Heart left ventricle (tissue), 16 donors: ENCODE measurements around the gene UCHL5. TPM values are rescaled to one million over a fixed set of nuclear protein-coding genes. Genes with fewer than 3 reads are reported as not detected.
"Not testable (repeated sequence)": the region's sequence is repeated elsewhere in the genome, so short reads cannot be mapped to it uniquely, and the experiment has no call there.

ENCODE experiments used
- ATAC-seq, 4 donors: fragments of 200-7000 bp; cut with Tn5 transposase; one replicate each; pipeline ENCODE4 v1.9.1; 2020 to 2022; ENCODE audit warnings: moderate library complexity in 4 of 4, mild to moderate bottlenecking in 3 of 4, moderate number of reproducible peaks in 1 of 4
- DNase-seq, 5 donors: peaks; one replicate each; pipeline ENCODE4 v3.0.0-alpha.2; 2020
- H3K27ac ChIP-seq, 12 donors: fragments of 200-600 bp; sonication (generic) in 4 of 12; one replicate each; pipeline versions ENCODE4 v1.5.0 to v1.8.0; 2016 to 2022; ENCODE audit warnings: mild to moderate bottlenecking in 2 of 12
- H3K27me3 ChIP-seq, 9 donors: fragments of 200-600 bp; sonication (generic) in 2 of 9; one replicate each; pipeline versions ENCODE4 v1.5.1 to v1.8.0; 2016 to 2022; ENCODE audit warnings: mild to moderate bottlenecking in 3 of 9
- H3K36me3 ChIP-seq, 9 donors: fragments of 200-600 bp; sonication (generic) in 2 of 9; one replicate each; pipeline versions ENCODE4 v1.5.0 to v1.8.0; 2018 to 2022; ENCODE audit warnings: mild to moderate bottlenecking in 2 of 9
- H3K4me1 ChIP-seq, 12 donors: fragments of 200-600 bp; sonication (generic) in 4 of 12; one replicate each; pipeline versions ENCODE4 v1.5.0 to v1.8.0; 2016 to 2022; ENCODE audit warnings: mild to moderate bottlenecking in 3 of 12
- H3K4me3 ChIP-seq, 12 donors: fragments of 200-600 bp; sonication (generic) in 4 of 12; one replicate each; pipeline versions ENCODE4 v1.5.0 to v1.8.0; 2017 to 2022; ENCODE audit warnings: mild to moderate bottlenecking in 9 of 12, moderate library complexity in 4 of 12
- H3K9me3 ChIP-seq, 12 donors: fragments of 200-600 bp; sonication (generic) in 4 of 12; one replicate each; pipeline versions ENCODE4 v1.5.0 to v1.8.0; 2016 to 2022; ENCODE audit warnings: mild to moderate bottlenecking in 1 of 12
- POLR2A ChIP-seq, 2 donors: fragments of 450-650 bp; IDR thresholded peaks; one replicate each; pipeline ENCODE4 v1.6.1; 2017; ENCODE audit warnings: antibody characterized with exemption in 2 of 2, mild to moderate bottlenecking in 2 of 2, moderate library complexity in 2 of 2
- WGBS, 4 donors: extraction: QIAGEN DNeasy Blood & Tissue Kit in 2 of 4; methylation state at CpG; one replicate each; pipeline versions ENCODE4 v1.1.5 to v1.1.7; 2013 to 2018; 5-methylcytosine and 5-hydroxymethylcytosine counted together
- intact Hi-C, 10 donors: fragments of 100-400 bp; cut with DNase I; formaldehyde crosslinking; loops; one replicate each; pipeline versions ENCODE4 v1.11.1 to v1.14.2; 2022
- polyA plus RNA-seq, 2 donors: library from polyadenylated mRNA; stranded (reverse); fragments of 200-250 nt; gene quantifications; one replicate each; pipeline ENCODE4 v1.2.3, GENCODE V29; 2013
- total RNA-seq, 9 donors: library from RNA; depleted of rRNA in 2 of 9; stranded (reverse); fragments of >200 nt in 2 of 9; fragmentation: NEBNext Ultra II Directional in 3 of 9; extraction: Animal tissue kit (Norgen Biotek cat#: 25700) in 3 of 9; gene quantifications; one replicate each; pipeline versions ENCODE4 v1.1.0 to v1.2.4, GENCODE V29; 2016 to 2023
- TF ChIP-seq, protein P1 (sequence below), 12 donors: fragments of 200-600 bp; sonication (generic) in 4 of 12; IDR thresholded peaks; one replicate each; pipeline versions ENCODE4 v1.5.0 to v1.8.0; 2018 to 2022; ENCODE audit warnings: antibody characterized with exemption in 12 of 12, mild to moderate bottlenecking in 5 of 12
- donor health status: ischemic (EF 13 %, LVEDD 7.1; RV severe dilation, severe dysfunction).
- donor health status: healthy with polysubstance abuse.
- donor health status: DM: no; HTN: yes; CAD: no.
- donor health status: DM: no; HTN: no; CAD: no.
- donor health status: ischemic (EF 25% LVEDD 6.9; RV normal size, moderate dysfunction).
- donor health status: ischemic (EF 25% LVEDD 5.7; RV mildly dilated, moderate dysfunction).
- donor health status: healthy.
- donor health status: DM: yes; HTN: yes; CAD: no.
- donor health status: ischemic (EF 35%, LVEDD 5.7; RV mildly dilated, moderate dysfunction).
- donor health status: nonischemic (EF 11% LVEDD 7.7; RV severe dilation, severe dysfunction).
- donor health status: DM: yes; HTN: yes; CAD: no.
- donor health status: PGD.
- donor health status: ischemic (EF 29% LVEDD 5.4; RV normal size, mild dysfunction).
- donor health status: nonischemic (EF 23%, LVEDD 6.1; RV moderate dilation, normal function).

The UCHL5 gene
- total and polyA plus RNA-seq, 11 donors: 21.4 to 45.3 (median 36.0) TPM

DNA sequence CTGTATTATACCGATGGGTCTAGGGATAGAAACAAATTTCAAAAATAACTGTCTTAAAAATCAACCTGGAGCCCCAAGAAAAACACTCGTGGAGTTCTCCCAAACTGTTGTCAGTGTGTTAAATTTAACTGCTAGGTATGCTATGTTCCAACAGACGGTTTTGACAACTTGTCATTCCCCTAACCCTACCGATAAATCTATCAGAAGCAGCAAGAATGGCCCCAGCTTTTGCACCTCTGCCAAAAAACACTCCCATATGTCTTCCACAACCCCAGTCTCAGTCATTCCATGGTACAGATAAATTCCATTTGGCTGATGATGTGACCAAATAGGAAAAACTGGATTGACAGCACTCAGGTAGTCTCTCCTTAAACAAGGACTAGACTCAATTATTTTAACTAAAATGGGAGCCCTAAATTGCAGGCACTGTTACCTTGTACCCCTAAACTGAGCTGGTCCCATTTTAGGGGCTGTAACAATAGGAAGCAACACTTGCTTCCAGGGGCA lies 4.9 kb downstream of the UCHL5 start:
- TF ChIP-seq, protein P1, sequence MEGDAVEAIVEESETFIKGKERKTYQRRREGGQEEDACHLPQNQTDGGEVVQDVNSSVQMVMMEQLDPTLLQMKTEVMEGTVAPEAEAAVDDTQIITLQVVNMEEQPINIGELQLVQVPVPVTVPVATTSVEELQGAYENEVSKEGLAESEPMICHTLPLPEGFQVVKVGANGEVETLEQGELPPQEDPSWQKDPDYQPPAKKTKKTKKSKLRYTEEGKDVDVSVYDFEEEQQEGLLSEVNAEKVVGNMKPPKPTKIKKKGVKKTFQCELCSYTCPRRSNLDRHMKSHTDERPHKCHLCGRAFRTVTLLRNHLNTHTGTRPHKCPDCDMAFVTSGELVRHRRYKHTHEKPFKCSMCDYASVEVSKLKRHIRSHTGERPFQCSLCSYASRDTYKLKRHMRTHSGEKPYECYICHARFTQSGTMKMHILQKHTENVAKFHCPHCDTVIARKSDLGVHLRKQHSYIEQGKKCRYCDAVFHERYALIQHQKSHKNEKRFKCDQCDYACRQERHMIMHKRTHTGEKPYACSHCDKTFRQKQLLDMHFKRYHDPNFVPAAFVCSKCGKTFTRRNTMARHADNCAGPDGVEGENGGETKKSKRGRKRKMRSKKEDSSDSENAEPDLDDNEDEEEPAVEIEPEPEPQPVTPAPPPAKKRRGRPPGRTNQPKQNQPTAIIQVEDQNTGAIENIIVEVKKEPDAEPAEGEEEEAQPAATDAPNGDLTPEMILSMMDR (IDR thresholded peaks at IDR 0.05): no peak
- TF ChIP-seq POLR2A (IDR thresholded peaks at IDR 0.05): no peak
- no peak overlapping the region for H3K27ac ChIP-seq
- no peak for DNase-seq
- intact Hi-C loops: loop anchor here in 1 of 10 donors (10.0 kb wide), 1 partner anchor 51 kb away; the partner anchor contains the start of gene GLRX2
- peaks cover 0 to 34% (median 18%) of the 10 kb centered on the region in 12 donors for H3K4me1 ChIP-seq
- H3K36me3 ChIP-seq: peaks cover 0 to 24% (median 21%) of the 10 kb centered on the region in 9 donors
- WGBS, 4 donors: 61 to 65% (median 62%) methylated on average over 4 of the region's 4 CpGs
- no peaks in the 10 kb centered on the region for H3K27me3 ChIP-seq
- no peak for ATAC-seq
- H3K9me3 ChIP-seq: no peaks in the 10 kb centered on the region
- no peak overlapping the region for H3K4me3 ChIP-seq

DNA sequence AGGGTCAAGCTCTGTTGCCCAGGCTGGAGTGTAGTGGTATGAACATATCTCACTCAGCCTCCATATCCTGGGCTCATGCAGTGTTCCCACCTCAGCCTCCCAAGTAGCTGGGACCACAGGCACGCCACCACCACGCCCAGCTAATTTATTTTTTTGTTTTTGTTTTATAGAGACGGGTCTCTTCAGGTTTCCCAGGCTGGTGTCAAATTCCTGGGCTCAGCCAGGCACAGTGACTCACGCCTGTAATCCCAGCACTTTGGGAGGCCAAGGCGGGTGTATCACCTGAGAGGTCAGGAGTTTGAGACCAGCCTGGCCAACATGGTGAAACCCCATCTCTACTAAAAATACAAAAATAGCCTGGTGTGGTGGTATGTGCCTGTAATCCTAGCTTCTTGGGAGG lies 10.2 kb downstream of the UCHL5 start:
- ATAC-seq, H3K27me3 ChIP-seq, H3K27ac ChIP-seq, H3K4me1 ChIP-seq, H3K9me3 ChIP-seq, intact Hi-C loops, H3K4me3 ChIP-seq, DNase-seq: not testable (repeated sequence)
- H3K36me3 ChIP-seq: peaks cover 0 to 73% (median 50%) of the 10 kb centered on the region in 9 donors
- WGBS, 4 donors: 95 to 99% (median 96%) methylated on average over 5 of the region's 5 CpGs

DNA sequence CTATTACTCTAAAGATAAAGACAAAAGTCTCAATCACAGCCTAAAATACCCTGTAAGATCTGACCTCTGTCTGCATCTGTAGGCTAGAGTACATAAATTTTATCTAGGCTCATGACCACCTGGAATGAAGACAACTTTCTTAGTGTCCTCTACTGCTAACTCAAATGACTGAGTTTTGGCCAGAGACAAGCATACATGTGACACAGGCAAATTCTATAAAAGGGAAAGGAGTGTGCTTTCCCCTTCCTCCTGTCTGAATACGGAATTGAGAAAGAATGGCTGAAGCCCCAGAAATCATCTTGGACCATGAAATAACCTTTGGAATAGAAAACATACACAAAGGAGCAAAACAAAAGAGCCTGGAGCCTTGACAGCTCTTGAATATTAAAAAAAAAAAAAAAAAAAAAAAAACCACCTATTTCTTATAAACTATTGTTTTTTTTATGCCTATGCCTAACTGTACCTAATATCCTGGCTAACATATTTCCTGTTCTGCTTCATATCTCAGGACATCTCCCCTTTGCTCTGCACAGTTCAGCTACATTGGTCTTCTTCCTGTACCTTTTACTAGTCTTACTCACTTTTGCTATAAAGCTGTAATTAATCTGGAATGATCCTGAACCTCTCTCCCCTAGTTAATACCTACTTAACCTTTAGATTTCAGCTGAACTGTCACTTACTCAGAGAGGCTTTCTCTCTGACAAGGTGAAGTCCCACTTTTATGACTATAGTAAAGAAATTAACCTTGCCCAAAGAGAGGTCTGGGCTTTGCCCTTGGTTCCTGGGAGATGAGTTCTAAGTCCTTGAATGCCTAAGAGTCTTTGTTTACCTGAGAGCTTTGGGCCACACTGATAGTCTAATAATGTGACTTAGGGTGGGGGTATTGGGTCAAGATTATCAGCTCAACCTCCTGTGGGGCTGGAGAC lies 16.1 kb downstream of the UCHL5 start:
- H3K4me3 ChIP-seq: no peak overlapping the region
- no peaks in the 10 kb centered on the region for H3K9me3 ChIP-seq
- H3K27ac ChIP-seq: peak overlapping the region in 8 of 12 donors; percentile 5 to 64 (median 24)
- H3K4me1 ChIP-seq: peaks cover 0 to 8% (median 1%) of the 10 kb centered on the region in 12 donors
- peak in 2 of 4 donors; percentile 46 to 69 for ATAC-seq
- peaks cover 0 to 44% (median 17%) of the 10 kb centered on the region in 9 donors for H3K36me3 ChIP-seq
- intact Hi-C loops: no loop called here
- no peak for DNase-seq
- TF ChIP-seq, protein P1 (IDR thresholded peaks at IDR 0.05): no peak
- no peak for TF ChIP-seq POLR2A (IDR thresholded peaks at IDR 0.05)
- WGBS, 4 donors: 21 to 62% (median 43%) methylated on average over 1 of the region's 1 CpG
- H3K27me3 ChIP-seq: no peaks in the 10 kb centered on the region

DNA sequence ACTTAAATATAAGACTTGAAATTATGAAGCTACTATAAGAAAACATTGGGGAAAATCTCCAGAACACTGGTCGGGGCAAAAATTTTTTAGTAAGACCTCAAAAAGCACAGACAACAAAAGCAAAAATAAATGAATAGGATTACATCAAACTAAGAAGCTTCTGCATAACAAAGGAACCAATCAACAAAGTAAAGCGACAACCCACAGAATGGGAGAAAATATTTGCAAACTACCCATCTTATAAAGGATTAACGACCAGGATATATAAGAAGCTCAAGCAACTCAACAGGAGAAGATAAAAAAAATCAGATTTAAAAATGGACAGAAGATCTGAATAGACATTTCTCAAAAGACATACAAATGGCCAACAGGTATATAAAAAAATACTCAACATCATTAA lies 19.1 kb downstream of the UCHL5 start:
- H3K36me3 ChIP-seq: peaks cover 0 to 19% (median 1%) of the 10 kb centered on the region in 9 donors
- ATAC-seq: no peak
- intact Hi-C loops: no loop called here
- H3K27ac ChIP-seq: no peak overlapping the region
- H3K27me3 ChIP-seq: no peaks in the 10 kb centered on the region
- DNase-seq: no peak
- no peak for TF ChIP-seq POLR2A (IDR thresholded peaks at IDR 0.05)
- TF ChIP-seq, protein P1 (IDR thresholded peaks at IDR 0.05): no peak
- H3K4me3 ChIP-seq: no peak overlapping the region
- H3K4me1 ChIP-seq: peaks cover 0 to 8% (median 1%) of the 10 kb centered on the region in 12 donors
- peaks cover 0 to 6% (median 0%) of the 10 kb centered on the region in 12 donors for H3K9me3 ChIP-seq
- WGBS, 4 donors: 89 to 96% (median 92%) methylated on average over 3 of the region's 3 CpGs
